Measurements from ENCODE around the gene OR51B4. TPM values are rescaled to one million over a fixed set of nuclear protein-coding genes. Genes with fewer than 3 reads are reported as not detected.

The OR51B4 gene
- total and polyA plus RNA-seq, 9 of the 15 experiments (the other 6 are each of a cell fraction or from before 2014, with no cell fraction given) = 17.1 to 64.6 (median 39.9) TPM

GRCh38 chr11:5280582-5281102 lies 21.1 kb downstream of the OR51B4 start (continued):
- TF ChIP-seq CXXC5 (CRISPR knock-in tag; IDR thresholded peaks at IDR 0.05) (peak; percentile 86), NCOR1 (IDR thresholded peaks at IDR 0.05) (peak; percentile 99), E2F3 (CRISPR knock-in tag; IDR thresholded peaks at IDR 0.05) (peak; percentile 29; the same call in 1 of the 2 replicates), MED1 (CRISPR knock-in tag; IDR thresholded peaks at IDR 0.05; ENCODE audit: borderline replicate concordance) (no peak), HES1 (IDR thresholded peaks at IDR 0.05; ENCODE audit: low read depth) (peak; percentile 89), HDAC2 (IDR thresholded peaks at IDR 0.05) (peak; percentile 97), KHSRP (IDR thresholded peaks at IDR 0.05) (0 out of 2 replicates have a peak, but pooled peaks have one; percentile 53), TFAP4 (CRISPR knock-in tag; IDR thresholded peaks at IDR 0.05; ENCODE audit: borderline replicate concordance) (peak; percentile 97), RCOR1 (IDR thresholded peaks at IDR 0.05; ENCODE audit: borderline replicate concordance in 1 of 2, low read depth in 2 of 2, low read length in 2 of 2) (peak; percentile 85 to 98; a peak in 3 of 4 replicates), FOSL1 (tag; conservative IDR thresholded peaks at IDR 0.05) (peak; percentile 100), RAD51 (IDR thresholded peaks at IDR 0.05; ENCODE audit: borderline replicate concordance, low read depth) (peak; percentile 79), ZNF583 (CRISPR knock-in tag; IDR thresholded peaks at IDR 0.05) (peak; percentile 90; the same call in 1 of the 2 replicates), MYC (IDR thresholded peaks at IDR 0.05; ENCODE audit: low read depth, low read length) (peak; percentile 82), MYC (CRISPR knock-in tag; IDR thresholded peaks at IDR 0.05; ENCODE audit: borderline replicate concordance, low read depth) (no peak), ZNF280B (CRISPR knock-in tag; IDR thresholded peaks at IDR 0.05) (no peak), ARID1B (IDR thresholded peaks at IDR 0.05) (peak; percentile 99), RBM25 (IDR thresholded peaks at IDR 0.05; ENCODE audit: low read depth, low read length, severe bottlenecking) (no peak), ZNF121 (CRISPR knock-in tag; conservative IDR thresholded peaks at IDR 0.05) (no peak), MBD1 (CRISPR knock-in tag; IDR thresholded peaks at IDR 0.05) (no peak), MAFF (IDR thresholded peaks at IDR 0.05; ENCODE audit: low read length) (peak; percentile 100), TEAD4 (IDR thresholded peaks at IDR 0.05; ENCODE audit: low read length) (peak; percentile 99), TEAD4 (CRISPR knock-in tag; IDR thresholded peaks at IDR 0.05; ENCODE audit: borderline replicate concordance) (no peak), FOXO4 (CRISPR knock-in tag; IDR thresholded peaks at IDR 0.05) (0 out of 2 replicates have a peak, but pooled peaks have one; percentile 55), ZNF830 (CRISPR knock-in tag; IDR thresholded peaks at IDR 0.05) (no peak), SUPT5H (IDR thresholded peaks at IDR 0.05) (no peak)
